ENCODE measurements around the gene ARID4A. TPM values are rescaled to one million over a fixed set of nuclear protein-coding genes. Genes with fewer than 3 reads are reported as not detected.

ARID4A gene
- total and polyA plus RNA-seq, 9 of the 15 experiments (the other 6 are each of a cell fraction or from before 2014, with no cell fraction given): 2.4 to 11.5 (median 8.7) TPM

GRCh38 chr14:58297762-58298476 is 436 bp upstream of the ARID4A start (continued):
- TF ChIP-seq ZBTB11 (CRISPR knock-in tag; IDR thresholded peaks at IDR 0.05): peak in 2 of 3 experiments; percentile 37 to 95; a peak in 3 of 6 replicates
- TF ChIP-seq LEF1 (IDR thresholded peaks at IDR 0.05): 0 out of 2 replicates have a peak, but pooled peaks have one; percentile 8
- TF ChIP-seq SAP30 (IDR thresholded peaks at IDR 0.05; ENCODE audit: borderline replicate concordance, insufficient read depth, low read depth, low read length, poor library complexity, severe bottlenecking): no peak
- TF ChIP-seq RBM39 (optimal IDR thresholded peaks at IDR 0.05; ENCODE audit: low read depth, low read length): no peak
- no peak for TF ChIP-seq HMGXB4 (CRISPR knock-in tag; IDR thresholded peaks at IDR 0.05)
- TF ChIP-seq RFX5 (IDR thresholded peaks at IDR 0.05; ENCODE audit: low read depth, low read length): no peak
- TF ChIP-seq NUFIP1 (IDR thresholded peaks at IDR 0.05; ENCODE audit: partially characterized antibody): no peak
- TF ChIP-seq WHSC1 (IDR thresholded peaks at IDR 0.05; ENCODE audit: low read length): no peak
- TF ChIP-seq AFF1 (IDR thresholded peaks at IDR 0.05; ENCODE audit: low read depth in 1 of 2, partially characterized antibody in 2 of 2): peak in 1 of 2 experiments; percentile 52
- TF ChIP-seq ARID3A (IDR thresholded peaks at IDR 0.05; ENCODE audit: borderline replicate concordance, low read depth, low read length): no peak
- TF ChIP-seq ZNF12 (CRISPR knock-in tag; IDR thresholded peaks at IDR 0.05): no peak
- TF ChIP-seq CBX2 (IDR thresholded peaks at IDR 0.05; ENCODE audit: insufficient read depth, low read length, poor library complexity, severe bottlenecking): no peak
- TF ChIP-seq ZNF282 (CRISPR knock-in tag; IDR thresholded peaks at IDR 0.05): no peak
